BJ (cell line): ENCODE results near the gene DDAH1. TPM values are rescaled to one million over a fixed set of nuclear protein-coding genes. Genes with fewer than 3 reads are reported as not detected.
A peak's percentile ranks its signal among the peaks of the same experiment; 100 is the strongest.
"Not testable (repeated sequence)": the region's sequence is repeated elsewhere in the genome, so short reads cannot be mapped to it uniquely, and the experiment has no call there.

Experiments used
- CTCF ChIA-PET: fragments of 350-600 bp; formaldehyde crosslinking; extraction: SDS; loops from one replicate; lab custom pipeline; 2021; ENCODE audit warnings: antibody characterized with exemption, inconsistent platforms; lab: Yijun Ruan, JAX
- POLR2A ChIA-PET: fragments of 300-600 bp; sonication (Branson Sonifier 250); formaldehyde crosslinking; extraction: SDS; loops from one replicate; lab custom pipeline; 2021; ENCODE audit warnings: antibody characterized with exemption; lab: Charles Lee
- DNase-seq: peaks from one replicate; pipeline ENCODE4 v3.0.0-alpha.2; 2011; ENCODE audit warnings: low read depth
- H3K27me3 ChIP-seq: 2 replicates; pipeline ENCODE4 v1.6.0; 2011; ENCODE audit warnings: low read length; ENCODE audit not compliant: control insufficient read depth, insufficient read depth
- H3K36me3 ChIP-seq: 2 replicates; pipeline ENCODE4 v1.5.1; 2011; ENCODE audit warnings: low read length; ENCODE audit not compliant: control insufficient read depth, insufficient read depth
- H3K4me3 ChIP-seq: 2 replicates; pipeline ENCODE4 v1.5.1; 2011; ENCODE audit warnings: low read depth, mild to moderate bottlenecking, control low read depth, low read length
- CTCF ChIP-seq: IDR thresholded peaks from 2 replicates; pipeline ENCODE4 v1.5.1; 2011; ENCODE audit warnings: low read depth, mild to moderate bottlenecking, control low read depth, inconsistent platforms, low read length, moderate library complexity; ENCODE audit not compliant: insufficient read depth
- polyA plus RNA-seq: library from polyadenylated mRNA; depleted of rRNA; stranded (reverse); fragments of >200 nt; gene quantifications from 2 replicates; pipeline ENCODE4 v1.2.3, GENCODE V29; 2011

DDAH1 gene
- polyA plus RNA-seq, 1 experiment: 244 TPM

GRCh38 chr1:85347908-85348307, 117.1 kb downstream of the DDAH1 start:
- peaks cover 12% of the 10 kb centered on the region for H3K36me3 ChIP-seq
- TF ChIP-seq CTCF: no peak
- no peaks in the 10 kb centered on the region for H3K27me3 ChIP-seq
- DNase-seq: no peak
- ChIA-PET CTCF (no interaction called here), POLR2A (no interaction called here)
- H3K4me3 ChIP-seq: no peak overlapping the region

DNA sequence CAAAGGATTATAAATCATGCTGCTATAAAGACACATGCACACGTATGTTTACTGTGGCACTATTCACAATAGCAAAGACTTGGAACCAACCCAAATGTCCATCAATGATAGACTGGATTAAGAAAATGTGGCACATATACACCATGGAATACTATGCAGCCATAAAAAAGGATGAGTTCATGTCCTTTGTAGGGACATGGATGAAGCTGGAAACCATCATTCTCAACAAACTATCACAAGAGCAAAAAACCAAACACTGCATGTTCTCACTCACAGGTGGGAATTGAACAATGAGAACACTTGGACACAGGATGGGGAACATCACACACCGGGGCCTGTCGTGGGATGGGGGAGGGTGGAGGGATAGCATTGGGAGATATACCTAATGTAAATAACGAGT, 117.7 kb downstream of the DDAH1 start:
- H3K27me3 ChIP-seq, H3K4me3 ChIP-seq, CTCF ChIA-PET, DNase-seq: not testable (repeated sequence)
- POLR2A ChIA-PET: interaction anchor here (0.5 kb wide), 1 partner anchor 219 kb away, joined by 3 read pairs; no protein-coding TSS in a partner anchor
- H3K36me3 ChIP-seq: peaks cover 12% of the 10 kb centered on the region

- Histone ChIP-seq H3K4me3 (no peak overlapping the region), H3K27me3 (no peaks in the 10 kb centered on the region), H3K36me3 (peaks cover 7% of the 10 kb centered on the region)
- peak; percentile 80 for TF ChIP-seq CTCF
- no peak for DNase-seq
- CTCF ChIA-PET: interaction anchor here (0.5 to 3.3 kb wide), 16 partner anchors 14 to 271 kb away, joined by 3 to 15 read pairs (median 4); partner anchors contain the start of genes CCN1 and DDAH1
- POLR2A ChIA-PET: interaction anchor here (0.6 to 1.2 kb wide), 4 partner anchors 14 to 233 kb away, joined by 3 to 12 read pairs (median 4); no protein-coding TSS in a partner anchor
Observed at GRCh38 chr1:85344256-85344694, 120.7 kb downstream of the DDAH1 start.

- ChIA-PET CTCF (interaction anchor here (0.8 to 3.3 kb wide), 16 partner anchors 13 to 272 kb away, joined by 3 to 15 read pairs (median 4); partner anchors contain the start of genes CCN1 and DDAH1), POLR2A (interaction anchor here (0.6 to 1.2 kb wide), 5 partner anchors 13 to 234 kb away, joined by 3 to 12 read pairs (median 4); no protein-coding TSS in a partner anchor)
- Histone ChIP-seq H3K36me3 (peaks cover 5% of the 10 kb centered on the region), H3K4me3 (no peak overlapping the region), H3K27me3 (no peaks in the 10 kb centered on the region)
- TF ChIP-seq CTCF: no peak
- peak; percentile 88 for DNase-seq
Observed at GRCh38 chr1:85343612-85344255, 121.2 kb downstream of the DDAH1 start.

GRCh38 chr1:85343213-85343611, 121.7 kb downstream of the DDAH1 start:
- H3K4me3 ChIP-seq: no peak overlapping the region
- peaks cover 2% of the 10 kb centered on the region for H3K36me3 ChIP-seq
- no peak for TF ChIP-seq CTCF
- CTCF ChIA-PET: interaction anchor here (0.9 to 3.3 kb wide), 12 partner anchors 13 to 237 kb away, joined by 3 to 15 read pairs (median 5); partner anchors contain the start of genes CCN1 and DDAH1
- no peaks in the 10 kb centered on the region for H3K27me3 ChIP-seq
- no peak for DNase-seq
- POLR2A ChIA-PET: interaction anchor here (1.0 to 1.2 kb wide), 2 partner anchors 13 to 234 kb away, joined by 3 to 12 read pairs; no protein-coding TSS in a partner anchor
